PFSK-1 (cell line): ENCODE results near the gene MAPRE3.

Experiments used
- POLR2AphosphoS5 ChIP-seq: IDR thresholded peaks from 2 replicates; pipeline ENCODE4 v1.6.1; 2012; ENCODE audit warnings: low read depth, mild to moderate bottlenecking, control low read depth, low read length, moderate library complexity
- TAF1 ChIP-seq: IDR thresholded peaks from 2 replicates; pipeline ENCODE4 v1.6.1; 2012; ENCODE audit warnings: low read length, control low read depth, borderline replicate concordance; ENCODE audit not compliant: insufficient read depth

DNA sequence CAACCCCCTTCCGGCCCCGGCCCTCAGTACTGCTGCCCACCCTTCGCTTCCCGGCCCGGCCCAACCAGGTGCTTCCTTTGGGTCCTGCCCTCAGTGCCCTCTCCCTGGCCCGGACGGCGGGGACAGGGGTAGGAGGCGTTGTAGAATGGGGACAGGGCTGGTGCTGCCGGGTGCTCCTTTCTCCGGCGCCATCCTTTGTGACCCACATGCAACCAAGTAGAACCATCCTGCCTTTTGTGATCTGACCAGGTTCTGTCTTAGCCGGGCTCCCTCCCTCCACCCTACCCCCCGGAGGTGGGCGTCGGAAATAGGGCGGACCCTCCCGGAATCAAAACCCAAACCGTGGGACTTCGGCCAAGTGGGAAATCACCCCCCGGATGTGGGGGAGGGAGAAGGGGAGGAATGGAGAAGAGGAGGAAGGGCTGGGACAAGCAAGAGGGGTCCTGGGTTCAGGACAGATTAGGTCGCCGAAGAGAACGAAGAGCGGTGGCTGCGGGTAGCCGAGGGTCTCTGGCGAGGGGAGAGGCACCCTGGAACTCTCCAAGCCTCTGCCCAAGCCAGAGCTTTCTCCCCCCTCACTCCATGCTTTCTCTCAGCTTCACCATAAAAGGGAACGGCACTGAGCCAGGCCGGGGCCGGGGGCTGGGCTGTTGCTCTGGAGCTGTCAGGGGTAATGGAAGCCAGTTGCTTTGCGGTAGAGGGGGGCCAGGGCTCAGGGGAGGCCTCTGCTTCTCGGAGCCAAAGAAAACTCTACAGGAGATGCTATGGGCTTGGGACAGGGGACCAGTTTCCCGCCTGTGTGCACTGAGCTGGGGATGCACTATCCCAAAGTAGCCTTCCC is 101.8 kb downstream of the MAPRE3 start:
- no peak for TF ChIP-seq TAF1
- TF ChIP-seq POLR2AphosphoS5 = no peak
